GM19035 (cell line): ENCODE data around the gene CMIP.
"Not testable (repeated sequence)": the region's sequence is repeated elsewhere in the genome, so short reads cannot be mapped to it uniquely, and the experiment has no call there.

Experiments used
- ATAC-seq: cut with Tn5 transposase; IDR thresholded peaks from one replicate; pipeline ENCODE4 v1.9.1; 2021; ENCODE audit not compliant: unreplicated experiment

The CMIP gene

DNA sequence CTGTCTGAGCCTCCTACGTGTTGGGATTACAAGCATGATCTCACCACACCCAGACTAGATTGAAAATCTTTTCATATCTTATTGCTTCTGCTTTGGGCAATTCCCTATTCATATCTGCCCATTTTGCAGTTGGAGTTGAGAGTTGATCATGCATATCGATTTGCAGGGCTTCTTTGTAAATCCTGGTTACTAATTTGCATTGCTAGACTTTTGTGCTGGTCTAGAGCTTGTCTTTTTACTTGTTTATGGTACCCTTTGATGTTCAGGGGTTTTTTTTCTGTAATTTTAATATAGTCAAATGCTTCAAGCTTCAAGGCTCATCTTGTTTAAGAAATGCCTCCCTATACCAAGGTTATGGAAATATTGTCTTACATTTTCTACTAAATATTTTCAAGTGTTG, 23.5 kb upstream of the CMIP start:
- ATAC-seq: no peak

DNA sequence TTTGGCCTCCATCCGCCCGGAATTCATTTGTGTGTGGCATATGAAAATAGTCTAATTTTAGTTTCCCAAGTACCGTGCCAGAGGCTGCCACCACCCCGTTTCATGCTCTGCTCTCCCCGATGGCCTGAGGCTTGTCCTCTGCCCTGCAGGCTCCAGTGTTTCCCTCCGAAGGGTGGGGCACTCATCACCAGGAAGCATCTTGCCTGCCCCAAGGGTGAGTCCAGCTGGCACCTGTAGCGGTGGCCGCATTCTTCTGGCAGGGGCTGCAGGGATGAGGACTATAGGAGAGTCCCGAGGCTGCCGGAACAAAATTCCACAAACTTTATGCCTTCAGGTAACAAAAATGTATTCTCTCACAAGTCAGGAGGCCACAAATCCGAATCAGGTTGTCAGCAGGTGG, 23.1 kb upstream of the CMIP start:
- no peak for ATAC-seq

DNA sequence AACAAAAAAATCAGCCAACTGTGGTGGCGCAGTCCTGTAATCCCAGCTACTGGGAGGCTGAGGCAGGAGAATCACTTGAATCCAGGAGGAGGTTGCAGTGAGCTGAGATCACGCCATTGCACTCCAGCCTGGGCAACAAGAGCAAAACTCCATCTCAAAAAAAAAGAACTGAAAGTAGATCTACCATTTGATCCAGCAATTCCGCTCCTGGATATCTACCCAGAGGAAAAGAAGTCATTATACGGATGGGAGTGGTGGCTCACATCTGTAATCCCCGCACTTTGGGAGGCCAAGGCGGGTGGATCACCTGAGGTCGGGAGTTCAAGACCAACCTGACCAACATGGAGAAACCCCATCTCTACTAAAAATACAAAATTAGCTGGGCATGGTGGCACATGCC, 22.5 kb upstream of the CMIP start:
- ATAC-seq: not testable (repeated sequence)

DNA sequence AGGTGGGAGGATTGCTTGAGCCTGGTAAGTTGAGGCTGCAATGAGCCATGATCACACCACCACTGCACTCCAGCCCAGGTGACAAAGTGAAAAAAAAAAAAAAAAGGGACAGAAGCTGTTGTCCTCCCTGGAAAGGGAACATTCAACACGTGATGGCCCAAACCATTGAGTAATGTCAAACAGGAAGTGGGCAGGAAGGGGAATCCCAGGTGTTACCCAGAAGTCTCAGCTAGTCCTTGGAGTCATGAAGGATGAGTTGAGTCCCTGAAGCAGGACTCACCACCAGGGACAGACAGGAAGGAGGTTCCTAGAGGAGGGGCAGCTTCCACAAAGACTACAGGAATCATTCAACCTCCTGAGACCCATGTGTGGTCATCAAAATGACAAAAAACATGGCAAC, 19.8 kb upstream of the CMIP start:
- ATAC-seq: no peak

DNA sequence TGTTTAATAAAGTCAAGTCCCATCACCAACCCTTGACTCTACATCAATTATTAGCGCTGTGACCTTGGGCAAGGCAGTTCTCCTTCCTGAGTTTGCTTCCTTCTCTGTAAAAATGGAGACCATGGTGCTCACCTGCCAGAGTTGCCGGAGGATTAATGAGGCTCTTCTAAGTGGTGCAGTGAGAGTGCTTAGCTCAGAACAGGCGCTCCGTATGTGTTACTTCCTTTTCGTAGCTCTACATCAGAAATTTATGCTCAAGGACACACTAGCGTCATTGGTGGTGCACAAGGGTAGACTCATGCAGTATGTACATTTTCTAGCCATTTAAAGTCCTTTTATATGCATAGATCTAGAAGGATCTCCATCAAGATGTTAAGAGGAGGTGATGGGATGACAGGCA, 17.4 kb upstream of the CMIP start:
- no peak for ATAC-seq

DNA sequence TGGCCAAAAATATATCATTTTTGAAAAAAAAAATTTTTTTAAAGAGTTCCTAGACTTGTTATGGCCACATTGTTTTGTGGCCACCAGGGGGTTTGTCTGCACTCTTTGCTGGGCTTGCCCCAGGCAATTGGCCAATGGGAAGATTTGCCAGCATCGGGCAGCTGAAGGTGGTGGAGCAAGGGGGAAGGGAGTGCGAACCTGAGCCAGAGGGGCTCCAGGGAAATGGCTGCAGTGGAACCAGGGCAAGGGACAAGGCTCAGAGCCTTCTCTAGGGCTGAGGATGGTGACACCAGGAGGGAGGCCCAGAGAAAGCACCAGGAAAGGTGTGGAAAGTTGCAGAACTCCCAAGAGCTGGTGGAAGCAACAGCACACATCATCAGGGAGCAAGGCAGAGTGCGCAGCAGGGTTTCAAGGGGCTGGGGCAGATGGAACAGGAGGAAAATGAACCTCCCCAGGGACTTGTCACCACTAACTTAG, 15.5 kb upstream of the CMIP start:
- no peak for ATAC-seq

DNA sequence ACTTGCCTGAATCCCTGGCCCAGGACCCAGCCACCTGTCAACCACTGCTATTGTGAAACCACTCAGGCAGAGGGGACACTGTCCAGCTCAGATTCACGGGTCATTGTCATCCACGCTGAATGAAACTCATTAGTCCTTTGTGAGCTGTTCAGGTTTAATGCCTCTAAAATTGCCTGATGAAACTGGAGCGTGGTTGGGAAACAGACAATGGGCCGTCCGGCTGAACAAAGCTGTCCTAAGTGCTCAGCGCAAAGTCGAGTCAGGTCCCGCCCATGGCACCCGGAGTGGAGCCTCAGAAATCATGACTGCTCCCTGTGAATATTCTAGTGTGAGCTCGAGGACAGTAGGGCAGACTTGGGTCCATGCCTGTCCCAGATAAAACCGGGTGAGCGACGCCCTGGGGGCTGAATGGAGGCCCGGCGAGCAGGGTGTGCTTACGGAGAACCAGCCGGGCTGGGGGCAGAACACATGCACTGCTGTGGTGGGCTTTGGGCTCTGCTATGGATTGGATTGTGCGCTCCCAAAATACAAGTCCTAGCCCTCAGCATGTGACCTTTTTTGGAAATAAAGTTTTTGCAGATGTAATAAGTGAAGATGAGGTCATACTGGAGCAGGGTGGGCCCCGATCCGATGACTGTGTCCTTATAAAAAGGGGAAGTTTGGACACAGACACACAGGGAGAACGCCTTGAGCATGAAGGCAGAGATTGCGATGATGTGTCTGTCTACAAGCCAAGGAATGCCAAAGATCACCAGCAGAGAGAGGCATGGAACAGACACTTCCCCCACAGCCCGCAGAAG, 12.9 kb upstream of the CMIP start:
- no peak for ATAC-seq

DNA sequence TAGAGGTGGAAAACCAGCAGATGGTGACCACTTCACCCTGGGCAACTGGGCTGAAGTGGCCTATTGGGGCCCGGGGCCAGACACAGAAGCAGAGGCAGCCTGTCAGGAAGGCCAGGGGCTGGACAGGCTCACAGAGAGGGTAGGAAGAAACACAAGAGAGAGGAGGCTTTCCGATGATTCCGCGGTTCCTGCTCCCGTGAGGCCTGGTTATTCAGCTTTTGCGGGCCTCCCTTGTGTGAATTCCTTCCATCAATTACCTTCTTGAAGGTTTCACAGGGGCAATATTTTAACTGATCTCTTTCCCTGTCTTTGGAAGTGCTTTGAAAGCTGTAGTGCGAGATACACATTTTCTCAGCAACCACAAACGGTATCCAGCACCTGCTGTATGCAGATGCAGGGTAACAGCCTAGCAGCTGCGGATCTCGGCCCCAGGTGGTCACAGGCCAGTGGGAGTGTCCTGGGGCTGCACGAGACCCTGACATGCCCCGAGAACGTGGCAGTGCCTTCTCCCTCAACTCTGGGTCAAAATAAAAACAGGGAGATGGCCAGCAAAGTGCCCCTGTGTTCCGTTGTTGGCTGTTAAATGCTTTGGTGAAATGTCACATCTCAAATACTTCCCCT, 11.6 kb upstream of the CMIP start:
- no peak for ATAC-seq

DNA sequence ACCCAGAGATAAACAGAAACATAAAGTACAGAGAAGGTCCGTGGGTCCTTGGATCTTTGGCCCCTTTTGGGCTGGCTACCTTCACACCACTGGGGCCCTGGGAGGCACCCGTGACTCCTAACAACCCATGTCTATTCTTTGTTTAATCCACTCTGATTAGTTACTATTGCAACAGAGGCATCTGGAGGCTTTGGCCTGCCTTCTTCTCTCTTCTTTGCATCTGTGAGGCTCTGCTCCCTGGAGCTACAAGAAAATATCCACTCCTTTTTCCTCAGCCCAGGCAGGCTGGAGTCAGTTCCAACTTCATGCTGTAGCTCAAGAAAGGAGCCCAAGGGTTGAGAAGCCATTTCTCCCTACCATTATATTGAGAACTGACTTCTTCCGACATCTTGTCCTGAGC, 9.5 kb upstream of the CMIP start:
- no peak for ATAC-seq

DNA sequence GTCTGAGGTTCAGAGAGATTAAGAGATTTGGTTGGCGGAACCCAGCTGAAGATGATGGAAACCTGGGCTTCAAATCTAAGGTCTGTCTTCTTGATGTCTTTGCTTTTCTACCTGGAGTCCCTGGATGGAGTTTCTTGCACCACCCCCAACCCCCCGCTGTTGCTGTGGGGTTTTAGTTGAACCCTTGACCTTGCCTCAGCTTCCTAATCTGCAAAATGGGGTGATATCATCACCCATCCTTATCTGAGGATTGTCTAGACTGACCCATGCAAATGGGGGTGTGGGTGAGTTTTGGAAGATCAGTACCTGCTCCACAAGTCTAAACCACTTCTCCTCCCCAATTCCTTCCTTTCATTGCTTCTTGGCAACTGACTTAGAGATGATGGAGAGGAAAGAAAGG, 9.0 kb upstream of the CMIP start:
- no peak for ATAC-seq

DNA sequence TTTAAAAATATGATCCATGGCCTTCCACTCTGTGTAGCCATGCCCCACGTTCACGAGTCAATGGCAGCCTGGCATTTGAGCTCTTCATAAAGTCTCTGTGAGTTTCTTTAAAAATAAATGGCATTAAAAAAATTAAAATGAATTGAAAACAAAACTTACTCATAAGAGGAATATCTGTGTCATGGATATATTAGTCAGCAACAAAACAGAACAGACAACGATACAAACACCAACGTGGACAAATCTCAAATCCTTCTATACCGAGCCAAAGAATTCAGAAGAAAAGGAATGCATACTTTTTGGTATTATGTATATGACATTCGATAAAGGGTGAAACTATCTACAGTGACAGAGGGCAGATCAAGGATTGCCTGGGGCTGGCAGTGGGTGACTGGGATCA, 8.2 kb upstream of the CMIP start:
- ATAC-seq: no peak

DNA sequence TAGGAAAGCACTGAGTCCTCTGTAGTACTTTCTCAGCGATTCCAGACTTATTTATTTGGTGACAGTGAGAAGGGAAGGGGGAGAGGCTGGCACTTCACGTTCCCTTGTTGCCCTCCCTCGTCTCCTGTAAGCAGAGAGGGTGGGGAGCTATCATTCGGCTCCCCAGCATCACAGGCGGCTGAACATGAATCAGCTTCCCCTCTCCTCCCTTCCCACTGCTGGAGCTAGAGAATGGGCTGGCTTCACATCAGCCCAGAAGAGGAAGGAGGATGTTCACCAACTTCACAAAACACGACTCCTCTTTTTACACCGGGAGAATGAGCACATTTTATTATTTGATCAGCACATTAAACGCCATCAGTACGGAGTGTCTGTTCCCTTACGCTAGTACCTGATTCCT, 6.7 kb upstream of the CMIP start:
- no peak for ATAC-seq

DNA sequence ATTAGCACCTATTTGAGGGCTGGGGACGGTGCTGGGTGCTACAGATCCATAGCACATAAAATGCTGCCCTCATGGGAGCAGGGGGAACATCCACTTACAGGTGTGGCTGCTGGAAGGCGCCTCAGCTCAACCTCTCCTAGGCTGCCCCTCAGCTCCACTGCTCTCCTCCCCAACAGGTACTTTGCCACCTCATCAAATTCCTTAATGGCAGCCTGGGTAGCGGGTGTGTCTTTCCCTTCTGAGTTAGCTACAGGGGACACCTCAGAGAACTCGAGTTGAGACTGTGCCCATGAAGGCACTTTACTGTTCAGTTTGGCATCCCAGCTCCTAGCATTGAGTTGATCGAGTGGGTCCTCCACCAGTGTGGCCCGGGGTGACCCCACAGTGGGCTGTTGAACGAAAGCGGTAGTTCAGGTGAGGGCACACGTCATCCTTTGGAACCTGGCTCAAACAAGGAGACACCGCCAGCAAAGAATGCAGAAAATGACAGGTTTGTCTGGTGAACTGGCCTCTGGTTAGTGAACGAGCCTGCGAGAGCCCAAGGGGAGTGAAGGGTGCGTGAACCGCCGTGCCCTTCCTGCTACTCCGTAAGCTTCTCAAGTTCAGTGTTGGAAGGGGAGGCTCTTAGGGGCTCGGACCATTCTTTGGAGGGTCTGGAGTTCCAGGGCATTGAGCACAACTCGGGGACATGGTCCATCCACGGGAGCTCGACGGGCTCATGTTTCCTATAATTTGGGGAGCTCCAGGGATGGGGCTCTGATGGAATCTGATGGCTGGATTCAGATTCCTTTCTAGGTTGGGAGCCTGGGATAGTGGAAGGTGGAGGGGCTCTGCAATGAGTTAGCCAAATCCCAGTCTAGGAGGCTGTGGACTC, 3.5 kb upstream of the CMIP start:
- ATAC-seq: no peak

DNA sequence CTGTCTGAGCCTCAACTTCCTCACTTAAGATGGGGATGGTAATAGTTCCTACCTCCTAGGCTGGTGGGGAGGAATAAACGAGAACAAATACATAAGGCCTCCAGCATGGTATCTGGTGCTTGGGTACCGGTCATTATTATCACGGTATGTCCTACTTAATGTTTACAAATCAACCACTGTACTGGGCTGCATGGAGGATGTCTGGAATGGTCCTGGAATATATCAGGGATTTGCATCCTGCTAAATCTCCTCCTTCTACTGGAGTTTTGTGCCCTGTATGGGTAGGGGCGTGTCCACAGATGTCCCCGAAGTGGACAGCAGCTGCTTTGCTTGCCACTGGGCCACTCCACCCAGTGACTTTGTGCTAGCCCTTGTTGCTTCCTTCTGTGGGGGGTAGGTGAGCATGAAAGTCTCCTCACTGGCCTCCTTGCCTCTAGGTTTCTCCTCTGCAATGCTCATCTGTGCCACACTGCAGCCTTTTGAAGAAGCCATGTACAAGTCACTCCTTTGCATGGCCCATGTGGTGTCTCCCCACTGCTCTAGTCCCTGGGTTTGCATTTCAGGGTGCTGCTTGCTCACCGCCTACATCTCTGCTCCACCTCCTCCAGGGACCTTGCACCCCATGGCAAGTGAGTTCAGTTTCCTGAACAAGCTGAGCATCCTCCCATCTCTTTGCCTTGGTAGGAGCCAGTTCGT, 2.2 kb upstream of the CMIP start:
- no peak for ATAC-seq

DNA sequence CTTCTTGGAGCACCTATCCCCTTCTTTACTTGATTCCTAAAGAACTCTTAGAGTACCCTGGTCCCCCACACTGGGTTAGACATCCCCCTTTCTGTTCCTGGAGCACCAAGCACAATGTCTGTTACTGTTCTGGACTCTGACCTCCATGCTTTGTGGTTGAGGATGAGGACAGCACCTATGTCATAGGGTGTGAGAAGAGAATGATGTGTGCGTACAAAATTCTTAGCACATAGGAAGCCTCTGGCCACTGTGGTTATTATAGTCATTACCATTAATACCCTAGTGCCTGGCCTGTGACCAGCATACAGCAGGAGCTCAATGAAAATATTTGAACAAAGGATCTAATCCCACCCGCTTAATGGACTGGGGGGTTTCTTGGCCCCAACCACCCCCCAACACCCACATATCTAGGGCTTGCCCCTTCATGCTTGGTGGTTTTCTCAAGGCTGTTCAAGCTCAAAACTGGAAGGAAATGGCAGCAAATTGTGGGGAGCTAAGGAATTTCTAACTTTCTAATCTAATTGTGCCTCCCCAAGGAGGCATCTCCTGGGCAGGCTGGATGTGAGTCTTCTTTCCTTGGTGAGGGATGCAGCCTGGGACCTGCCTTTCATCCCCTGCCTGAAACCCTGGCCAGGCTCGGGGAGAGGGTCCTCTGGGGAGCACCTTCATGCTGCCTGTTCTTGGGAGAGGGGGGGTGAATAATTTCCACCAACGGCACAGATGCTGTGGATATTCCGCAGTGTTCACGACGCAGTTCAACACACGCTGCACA, 1.5 kb upstream of the CMIP start:
- ATAC-seq: no peak

DNA sequence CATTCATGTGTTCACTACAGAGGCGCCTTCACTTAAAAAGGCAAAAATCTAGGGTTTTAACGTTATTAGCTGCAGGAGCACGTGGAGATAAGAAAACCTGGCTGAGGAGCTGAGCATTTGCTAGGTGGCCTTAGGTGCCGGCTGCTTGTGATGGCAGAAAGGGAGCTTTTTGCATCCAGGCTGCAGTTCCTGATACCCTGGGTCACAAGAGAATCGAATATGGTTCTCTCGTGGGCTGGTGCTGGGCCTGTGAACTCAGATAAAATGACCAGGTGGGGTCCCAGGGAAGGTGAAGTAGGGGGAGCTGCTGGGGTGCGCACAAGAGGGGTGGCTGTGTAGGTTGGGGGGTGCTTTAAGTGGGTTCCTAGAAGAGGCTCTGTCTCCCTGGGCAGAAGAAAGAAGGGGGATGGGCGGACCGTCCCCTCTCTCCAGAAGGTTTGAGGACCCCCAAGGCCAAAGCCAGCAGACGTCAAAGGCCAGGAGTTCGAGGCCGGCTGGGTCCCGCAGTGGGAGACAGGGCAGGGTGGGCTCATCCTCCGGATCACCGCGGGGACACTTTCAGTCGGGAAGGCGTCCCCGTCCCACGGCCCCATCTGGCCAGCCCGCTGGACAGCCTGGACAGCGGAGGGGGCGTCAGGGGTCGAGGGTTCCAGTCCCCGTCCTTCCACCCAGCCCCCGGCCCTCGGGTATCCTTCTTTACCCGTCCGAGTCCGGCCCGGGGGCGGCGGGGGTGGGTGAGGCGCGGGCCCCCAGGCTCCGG, 740 bp upstream of the CMIP start:
- no peak for ATAC-seq

DNA sequence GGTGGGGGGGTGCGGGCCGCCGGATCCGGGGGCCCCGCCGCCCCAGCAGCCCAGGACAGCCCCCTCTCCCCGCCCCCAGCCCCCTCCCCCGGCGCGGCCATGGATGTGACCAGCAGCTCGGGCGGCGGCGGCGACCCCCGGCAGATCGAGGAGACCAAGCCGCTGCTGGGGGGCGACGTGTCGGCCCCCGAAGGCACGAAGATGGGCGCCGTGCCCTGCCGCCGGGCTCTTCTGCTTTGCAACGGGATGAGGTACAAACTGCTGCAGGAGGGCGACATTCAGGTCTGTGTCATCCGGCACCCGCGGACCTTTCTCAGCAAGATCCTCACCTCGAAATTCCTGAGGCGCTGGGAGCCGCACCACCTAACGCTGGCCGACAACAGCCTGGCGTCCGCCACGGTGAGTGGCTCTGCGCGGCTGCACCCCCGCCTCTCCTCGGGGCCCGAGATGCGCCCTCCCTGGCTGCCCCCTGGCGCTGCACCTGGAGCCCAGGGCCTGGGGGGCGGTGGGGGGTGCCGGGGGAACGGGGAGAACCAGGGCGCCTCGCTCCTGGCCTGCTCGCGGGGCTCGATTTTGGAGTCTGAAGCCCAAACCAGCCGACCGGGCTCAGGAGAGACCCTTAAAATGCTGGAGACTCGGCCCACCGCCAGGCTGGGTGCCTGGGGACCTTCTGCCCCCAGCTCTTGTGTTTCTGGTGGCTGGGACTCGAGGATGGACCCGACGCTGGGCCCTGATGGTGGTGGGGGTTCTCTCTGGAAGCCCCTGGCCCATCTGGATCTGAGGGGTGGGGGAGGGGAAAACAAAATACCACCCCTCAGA, 744 bp downstream of the CMIP start:
- peak; percentile 32 for ATAC-seq

DNA sequence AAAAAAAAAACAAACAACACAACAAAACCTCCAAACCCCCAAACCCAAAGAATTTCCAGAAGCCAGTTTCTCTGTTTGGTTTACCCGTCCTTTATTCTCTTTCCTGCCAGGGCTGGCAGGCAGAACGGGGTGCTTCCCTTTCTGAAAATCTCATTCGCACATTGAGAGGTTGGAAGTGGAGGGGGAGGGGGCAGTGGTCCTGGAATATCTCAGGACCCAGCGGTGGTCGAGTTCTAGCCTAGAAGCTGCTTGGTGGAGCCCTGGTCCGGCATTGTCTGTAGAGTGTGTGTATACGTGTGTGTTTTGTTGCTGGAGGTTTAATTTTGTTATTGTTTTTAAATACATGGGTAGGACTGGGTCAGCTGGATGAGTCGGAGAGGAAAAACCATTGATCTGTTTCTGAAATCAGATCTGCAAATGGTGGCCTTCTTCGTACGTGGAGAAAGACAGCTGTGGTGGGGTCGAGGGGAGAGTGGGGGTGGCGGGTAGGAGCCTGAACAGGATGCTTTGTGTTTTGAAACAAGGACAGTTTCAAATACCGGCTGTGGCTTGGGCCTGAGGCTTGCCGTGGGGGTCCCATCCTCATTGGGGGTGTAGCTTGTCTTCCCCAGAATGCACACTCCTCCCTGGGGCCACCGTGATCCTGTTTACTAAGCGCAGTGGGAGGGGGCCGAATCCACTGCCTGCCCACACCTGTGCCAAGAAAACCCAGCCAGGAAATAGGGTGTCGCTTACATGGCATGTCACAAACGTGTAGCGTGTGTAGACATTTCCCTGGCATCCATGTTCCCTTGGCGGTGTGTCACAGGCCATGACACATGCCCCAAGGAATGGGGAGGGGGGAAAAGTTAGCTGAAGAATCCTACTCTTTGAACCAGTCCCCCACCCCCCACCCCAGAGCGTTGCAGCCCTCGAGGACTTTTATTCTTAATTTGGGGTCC, 1.6 kb downstream of the CMIP start:
- ATAC-seq: no peak
